ENCODE results near the gene IL4.

DNA sequence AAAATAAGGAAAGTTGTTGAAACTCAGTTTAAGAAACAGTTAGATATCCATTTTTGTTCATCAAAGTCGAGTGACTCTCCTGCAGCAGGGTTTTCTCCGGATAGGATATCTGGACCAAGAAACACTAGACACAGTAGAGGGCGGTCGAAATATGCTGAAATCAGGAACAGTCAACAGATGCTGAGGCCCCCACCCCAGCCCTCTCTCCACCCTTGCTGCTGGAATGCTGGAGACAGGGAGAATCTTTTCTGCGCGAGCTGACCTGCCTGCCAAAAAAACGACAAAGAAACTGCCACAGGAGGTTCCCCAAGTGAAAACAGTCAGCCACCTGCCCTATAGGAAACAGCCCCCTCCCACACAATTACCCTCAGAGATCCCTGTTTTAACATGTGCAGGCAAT is 20.1 kb upstream of the IL4 start:
- TF ChIP-seq, protein P1, sequence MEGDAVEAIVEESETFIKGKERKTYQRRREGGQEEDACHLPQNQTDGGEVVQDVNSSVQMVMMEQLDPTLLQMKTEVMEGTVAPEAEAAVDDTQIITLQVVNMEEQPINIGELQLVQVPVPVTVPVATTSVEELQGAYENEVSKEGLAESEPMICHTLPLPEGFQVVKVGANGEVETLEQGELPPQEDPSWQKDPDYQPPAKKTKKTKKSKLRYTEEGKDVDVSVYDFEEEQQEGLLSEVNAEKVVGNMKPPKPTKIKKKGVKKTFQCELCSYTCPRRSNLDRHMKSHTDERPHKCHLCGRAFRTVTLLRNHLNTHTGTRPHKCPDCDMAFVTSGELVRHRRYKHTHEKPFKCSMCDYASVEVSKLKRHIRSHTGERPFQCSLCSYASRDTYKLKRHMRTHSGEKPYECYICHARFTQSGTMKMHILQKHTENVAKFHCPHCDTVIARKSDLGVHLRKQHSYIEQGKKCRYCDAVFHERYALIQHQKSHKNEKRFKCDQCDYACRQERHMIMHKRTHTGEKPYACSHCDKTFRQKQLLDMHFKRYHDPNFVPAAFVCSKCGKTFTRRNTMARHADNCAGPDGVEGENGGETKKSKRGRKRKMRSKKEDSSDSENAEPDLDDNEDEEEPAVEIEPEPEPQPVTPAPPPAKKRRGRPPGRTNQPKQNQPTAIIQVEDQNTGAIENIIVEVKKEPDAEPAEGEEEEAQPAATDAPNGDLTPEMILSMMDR (IDR thresholded peaks at IDR 0.05; ENCODE audit: insufficient read depth, low read length, poor library complexity, severe bottlenecking), result no peak
- no peak for TF ChIP-seq EZH2phosphoT487 (conservative IDR thresholded peaks at IDR 0.05; ENCODE audit: low read length)

Measured in SU-DHL-6 (cell line).